Chondrocyte (in vitro differentiated cells): ENCODE data around the gene EFCAB14. TPM values are rescaled to one million over a fixed set of nuclear protein-coding genes. Genes with fewer than 3 reads are reported as not detected.

Experiments
- DNase-seq: peaks from one replicate; pipeline ENCODE4 v3.0.0; 2021; ENCODE audit warnings: mixed read lengths, low spot score
- H3K27ac Mint-ChIP-seq: one replicate; pipeline ENCODE4 v1.8.0; 2021; ENCODE audit warnings: mild to moderate bottlenecking, moderate library complexity, mixed read lengths; ENCODE audit not compliant: unreplicated experiment
- H3K27me3 Mint-ChIP-seq: 2 replicates; pipeline ENCODE4 v1.8.0; 2021; ENCODE audit warnings: low read depth, mixed read lengths
- H3K36me3 Mint-ChIP-seq: 2 replicates; pipeline ENCODE4 v1.8.0; 2021; ENCODE audit warnings: low read depth, mixed read lengths
- H3K4me1 Mint-ChIP-seq: 2 replicates; pipeline ENCODE4 v1.8.0; 2021; ENCODE audit warnings: low read depth, mild to moderate bottlenecking, mixed read lengths
- H3K4me3 Mint-ChIP-seq: one replicate; pipeline ENCODE4 v1.8.0; 2021; ENCODE audit warnings: mild to moderate bottlenecking, moderate library complexity, mixed read lengths; ENCODE audit not compliant: unreplicated experiment
- H3K9me3 Mint-ChIP-seq: 2 replicates; pipeline ENCODE4 v1.8.0; 2021; ENCODE audit warnings: low read depth, mixed read lengths
- CTCF ChIP-seq: fragments of 200-600 bp; sonication (generic); IDR thresholded peaks from 2 replicates; pipeline ENCODE4 v1.5.0; 2021; ENCODE audit warnings: antibody characterized with exemption, mild to moderate bottlenecking, moderate library complexity
- total RNA-seq: library from RNA; stranded (reverse); gene quantifications from 3 replicates; pipeline ENCODE4 v1.2.1, GENCODE V29; 2021

EFCAB14 gene
- total RNA-seq, 1 donor from 2014 or later: 52.2 TPM

- Mint-ChIP-seq H3K9me3 (no peaks in the 10 kb centered on the region), H3K4me1 (peaks cover 20% of the 10 kb centered on the region), H3K27ac (no peak overlapping the region), H3K4me3 (no peak overlapping the region), H3K36me3 (peaks cover 38% of the 10 kb centered on the region), H3K27me3 (no peaks in the 10 kb centered on the region)
- no peak for TF ChIP-seq CTCF
- no peak for DNase-seq
These were observed 29.0 kb downstream of the EFCAB14 start for GRCh38 chr1:46689897-46690296.

- H3K27ac Mint-ChIP-seq: no peak overlapping the region
- peaks cover 20% of the 10 kb centered on the region for H3K4me1 Mint-ChIP-seq
- DNase-seq: no peak
These were observed 29.6 kb downstream of the EFCAB14 start for GRCh38 chr1:46689356-46689755.

GRCh38 chr1:46687921-46688509 lies 30.9 kb downstream of the EFCAB14 start:
- peaks cover 16% of the 10 kb centered on the region for H3K4me1 Mint-ChIP-seq
- no peak overlapping the region for H3K27ac Mint-ChIP-seq
- DNase-seq: no peak
- no peaks in the 10 kb centered on the region for H3K9me3 Mint-ChIP-seq
- no peaks in the 10 kb centered on the region for H3K27me3 Mint-ChIP-seq
- H3K4me3 Mint-ChIP-seq: no peak overlapping the region
- TF ChIP-seq CTCF: no peak
- H3K36me3 Mint-ChIP-seq: peaks cover 49% of the 10 kb centered on the region

More at GRCh38 chr1:46689356-46689755, 29.6 kb downstream of the EFCAB14 start:
- Mint-ChIP-seq H3K9me3 (no peaks in the 10 kb centered on the region), H3K36me3 (peaks cover 41% of the 10 kb centered on the region), H3K4me3 (no peak overlapping the region), H3K27me3 (no peaks in the 10 kb centered on the region)
- TF ChIP-seq CTCF: no peak

GRCh38 chr1:46687093-46687659 lies 31.7 kb downstream of the EFCAB14 start:
- no peak overlapping the region for H3K27ac Mint-ChIP-seq
- peaks cover 16% of the 10 kb centered on the region for H3K4me1 Mint-ChIP-seq
- peaks cover 50% of the 10 kb centered on the region for H3K36me3 Mint-ChIP-seq
- H3K9me3 Mint-ChIP-seq: no peaks in the 10 kb centered on the region
- no peak for DNase-seq
- H3K27me3 Mint-ChIP-seq: no peaks in the 10 kb centered on the region
- no peak overlapping the region for H3K4me3 Mint-ChIP-seq
- TF ChIP-seq CTCF: no peak

GRCh38 chr1:46686255-46686654 lies 32.7 kb downstream of the EFCAB14 start:
- H3K4me3 Mint-ChIP-seq: no peak overlapping the region
- H3K27me3 Mint-ChIP-seq: no peaks in the 10 kb centered on the region
- no peak for DNase-seq
- H3K4me1 Mint-ChIP-seq: peaks cover 14% of the 10 kb centered on the region
- H3K27ac Mint-ChIP-seq: no peak overlapping the region
- H3K36me3 Mint-ChIP-seq: peaks cover 50% of the 10 kb centered on the region
- TF ChIP-seq CTCF: no peak
- H3K9me3 Mint-ChIP-seq: no peaks in the 10 kb centered on the region
